H7 (cell line): Measurements from ENCODE around the gene KLHL6. TPM values are rescaled to one million over a fixed set of nuclear protein-coding genes. Genes with fewer than 3 reads are reported as not detected.

Source experiments
- total RNA-seq: library from RNA; depleted of rRNA; stranded (reverse); fragments of >200 nt; shearing (Covaris generic); gene quantifications from 2 replicates; pipeline ENCODE4 v1.2.3, GENCODE V29; 2014; rRNA removed

The KLHL6 gene
- total RNA-seq, 1 experiment from 2014 or later, result 0.69 TPM

Other genes with a start within 250 kb of the KLHL6 start
- 5.3 and 6.4 TPM in 2 replicates for gene MCF2L2, start 127.1 kb downstream of the KLHL6 start, total RNA-seq
- 27.9 and 48.7 TPM in 2 replicates for gene KLHL24, start 79.9 kb upstream of the KLHL6 start, total RNA-seq
- 46.5 and 58.7 TPM in 2 replicates for gene YEATS2, start 142.1 kb upstream of the KLHL6 start, total RNA-seq